Fibroblast of skin of scalp (primary cell): ENCODE measurements around the gene BCAR1. TPM values are rescaled to one million over a fixed set of nuclear protein-coding genes. Genes with fewer than 3 reads are reported as not detected.
"Not testable (repeated sequence)": the region's sequence is repeated elsewhere in the genome, so short reads cannot be mapped to it uniquely, and the experiment has no call there.

ENCODE experiments used
- DNase-seq: peaks from one replicate; pipeline ENCODE4 v3.0.0-alpha.2; 2013
- polyA plus RNA-seq, 2 experiments: library from polyadenylated mRNA; unstranded; fragments of 120-200 nt; gene quantifications; one replicate each; pipeline ENCODE4 v1.2.1, GENCODE V29; 2013; ENCODE audit not compliant: insufficient read length in 2 of 2

The BCAR1 gene, protein sequence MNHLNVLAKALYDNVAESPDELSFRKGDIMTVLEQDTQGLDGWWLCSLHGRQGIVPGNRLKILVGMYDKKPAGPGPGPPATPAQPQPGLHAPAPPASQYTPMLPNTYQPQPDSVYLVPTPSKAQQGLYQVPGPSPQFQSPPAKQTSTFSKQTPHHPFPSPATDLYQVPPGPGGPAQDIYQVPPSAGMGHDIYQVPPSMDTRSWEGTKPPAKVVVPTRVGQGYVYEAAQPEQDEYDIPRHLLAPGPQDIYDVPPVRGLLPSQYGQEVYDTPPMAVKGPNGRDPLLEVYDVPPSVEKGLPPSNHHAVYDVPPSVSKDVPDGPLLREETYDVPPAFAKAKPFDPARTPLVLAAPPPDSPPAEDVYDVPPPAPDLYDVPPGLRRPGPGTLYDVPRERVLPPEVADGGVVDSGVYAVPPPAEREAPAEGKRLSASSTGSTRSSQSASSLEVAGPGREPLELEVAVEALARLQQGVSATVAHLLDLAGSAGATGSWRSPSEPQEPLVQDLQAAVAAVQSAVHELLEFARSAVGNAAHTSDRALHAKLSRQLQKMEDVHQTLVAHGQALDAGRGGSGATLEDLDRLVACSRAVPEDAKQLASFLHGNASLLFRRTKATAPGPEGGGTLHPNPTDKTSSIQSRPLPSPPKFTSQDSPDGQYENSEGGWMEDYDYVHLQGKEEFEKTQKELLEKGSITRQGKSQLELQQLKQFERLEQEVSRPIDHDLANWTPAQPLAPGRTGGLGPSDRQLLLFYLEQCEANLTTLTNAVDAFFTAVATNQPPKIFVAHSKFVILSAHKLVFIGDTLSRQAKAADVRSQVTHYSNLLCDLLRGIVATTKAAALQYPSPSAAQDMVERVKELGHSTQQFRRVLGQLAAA
- polyA plus RNA-seq (2013, experiment 1 of 2; ENCODE audit: insufficient read length) = 102 TPM
- 108 TPM for polyA plus RNA-seq (2013, experiment 2 of 2; ENCODE audit: insufficient read length)

- peak; percentile 93 for DNase-seq
Measured at GRCh38 chr16:75251280-75252048, at the start of gene BCAR1. Gene BCAR1 (minus strand): TSS chr16:75251624. CDS start chr16:75251482, 142 bp downstream.

- no peak for DNase-seq
Measured at GRCh38 chr16:75298267-75298666, 46.8 kb upstream of the BCAR1 start.

GRCh38 chr16:75296606-75297005, 45.2 kb upstream of the BCAR1 start:
- no peak for DNase-seq

DNA sequence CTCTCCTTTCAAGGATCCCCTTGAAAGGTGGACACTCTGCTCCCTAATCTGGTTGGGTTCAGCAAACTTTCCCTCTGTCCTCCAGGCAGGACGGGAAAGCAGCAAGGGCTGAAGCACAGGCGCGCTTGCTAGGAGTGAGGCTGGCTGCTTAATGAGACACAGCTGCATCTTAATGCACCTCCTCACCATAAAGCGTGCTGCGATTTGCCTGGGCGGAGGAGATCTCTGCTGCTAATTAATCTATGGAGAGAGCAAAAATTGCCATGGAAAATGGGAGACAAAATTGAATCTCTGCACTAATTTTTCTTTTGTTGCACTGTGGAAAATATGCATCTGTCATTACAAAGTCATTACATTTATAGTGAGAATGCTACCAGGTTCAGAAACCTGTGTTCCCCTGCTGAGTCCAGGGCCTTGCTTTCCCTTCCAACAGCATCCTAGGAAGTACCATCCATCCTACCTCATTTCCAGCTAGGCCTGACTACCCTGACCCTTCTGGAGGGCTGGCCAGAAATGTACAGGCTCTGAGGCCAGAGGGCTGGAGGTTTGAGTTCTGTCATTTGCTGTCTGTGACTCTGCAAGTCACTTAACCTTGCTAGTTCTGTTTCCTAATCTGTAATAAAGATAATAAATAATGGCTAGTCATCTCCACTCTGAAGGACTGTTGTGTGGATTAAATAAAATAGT, 43.5 kb upstream of the BCAR1 start:
- DNase-seq = peak; percentile 40

GRCh38 chr16:75293772-75294171, 42.3 kb upstream of the BCAR1 start:
- no peak for DNase-seq

GRCh38 chr16:75293173-75293572, 41.7 kb upstream of the BCAR1 start:
- DNase-seq = no peak

DNA sequence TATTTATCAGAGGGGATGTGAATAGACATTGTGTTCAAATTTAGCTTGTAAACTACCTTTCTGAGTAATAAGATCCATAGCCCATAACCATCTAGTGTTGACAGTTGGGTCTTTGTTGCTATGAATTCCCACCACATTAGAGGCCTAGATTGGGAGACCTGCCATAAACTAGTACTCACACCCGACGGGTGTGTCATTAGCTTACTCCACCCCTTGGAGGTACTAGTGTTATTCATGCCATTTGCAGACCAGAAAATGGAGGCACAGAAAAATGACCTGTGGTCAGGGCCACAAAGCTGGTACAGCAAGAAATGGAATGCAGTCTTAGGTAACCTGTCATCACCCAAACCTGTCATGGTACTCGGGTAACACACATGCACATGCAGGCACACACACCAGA, 41.3 kb upstream of the BCAR1 start:
- DNase-seq = no peak

DNA sequence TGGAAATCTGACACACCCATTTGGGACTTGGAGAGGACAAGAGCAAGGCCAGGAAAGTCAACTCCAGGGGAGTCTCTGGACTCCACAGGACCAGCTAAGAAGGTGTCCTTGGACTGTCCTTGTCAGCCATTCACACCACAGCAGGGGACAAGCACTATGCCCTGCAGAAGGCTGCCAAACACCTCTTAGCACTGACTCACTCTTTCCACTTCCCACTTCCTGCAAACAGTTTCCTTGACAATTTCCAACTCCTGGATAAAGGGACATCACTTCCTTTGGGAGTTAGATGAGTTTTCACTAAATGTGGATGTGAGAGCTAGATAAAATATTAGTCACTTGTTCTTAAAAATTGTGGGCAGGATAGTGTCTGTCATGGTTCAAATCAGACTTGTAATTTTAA, 37.8 kb upstream of the BCAR1 start:
- peak; percentile 30 for DNase-seq

- DNase-seq = no peak
Measured at GRCh38 chr16:75288596-75289120, 37.2 kb upstream of the BCAR1 start.

DNA sequence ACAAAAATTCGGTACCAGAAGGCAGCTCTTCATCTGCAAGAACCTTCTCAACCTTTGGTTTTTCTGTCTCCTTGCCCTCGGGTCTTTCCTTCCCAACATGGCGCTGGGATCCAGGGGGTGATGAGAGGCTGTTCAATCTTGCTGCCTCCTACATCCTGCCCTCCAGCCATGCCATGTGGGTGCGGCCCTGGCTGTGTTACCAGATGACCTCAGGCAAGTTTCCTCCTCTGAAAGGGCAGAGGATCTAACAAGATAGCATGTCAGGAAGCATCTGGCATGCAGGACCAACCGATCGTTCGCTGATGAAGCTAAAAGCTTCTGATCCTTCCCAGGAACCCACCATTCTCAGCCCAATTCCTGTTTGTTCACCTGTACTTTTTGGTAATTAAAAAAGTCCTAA, 36.8 kb upstream of the BCAR1 start:
- DNase-seq = no peak

DNA sequence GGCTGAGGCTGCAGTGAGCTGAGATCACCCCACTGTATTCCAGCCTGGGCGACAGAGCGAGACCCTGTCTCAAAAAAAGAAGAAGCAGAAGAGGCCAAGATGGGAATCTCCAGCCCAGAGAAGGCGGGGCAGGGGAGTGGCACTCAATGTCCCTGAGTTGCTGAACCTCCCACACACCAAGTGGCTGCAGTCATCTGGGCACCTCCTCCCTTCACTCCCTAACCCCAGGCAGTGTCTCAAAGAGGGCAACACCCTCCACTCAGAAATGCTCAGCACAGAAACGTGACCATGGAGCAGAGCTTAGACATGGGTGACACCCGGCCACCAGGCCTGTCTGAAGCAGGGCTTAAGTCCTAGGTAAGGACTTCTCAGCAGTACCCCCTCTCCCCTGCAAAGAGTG, 36.3 kb upstream of the BCAR1 start:
- DNase-seq = no peak

- DNase-seq = no peak
Measured at GRCh38 chr16:75286389-75286788, 35.0 kb upstream of the BCAR1 start.

DNA sequence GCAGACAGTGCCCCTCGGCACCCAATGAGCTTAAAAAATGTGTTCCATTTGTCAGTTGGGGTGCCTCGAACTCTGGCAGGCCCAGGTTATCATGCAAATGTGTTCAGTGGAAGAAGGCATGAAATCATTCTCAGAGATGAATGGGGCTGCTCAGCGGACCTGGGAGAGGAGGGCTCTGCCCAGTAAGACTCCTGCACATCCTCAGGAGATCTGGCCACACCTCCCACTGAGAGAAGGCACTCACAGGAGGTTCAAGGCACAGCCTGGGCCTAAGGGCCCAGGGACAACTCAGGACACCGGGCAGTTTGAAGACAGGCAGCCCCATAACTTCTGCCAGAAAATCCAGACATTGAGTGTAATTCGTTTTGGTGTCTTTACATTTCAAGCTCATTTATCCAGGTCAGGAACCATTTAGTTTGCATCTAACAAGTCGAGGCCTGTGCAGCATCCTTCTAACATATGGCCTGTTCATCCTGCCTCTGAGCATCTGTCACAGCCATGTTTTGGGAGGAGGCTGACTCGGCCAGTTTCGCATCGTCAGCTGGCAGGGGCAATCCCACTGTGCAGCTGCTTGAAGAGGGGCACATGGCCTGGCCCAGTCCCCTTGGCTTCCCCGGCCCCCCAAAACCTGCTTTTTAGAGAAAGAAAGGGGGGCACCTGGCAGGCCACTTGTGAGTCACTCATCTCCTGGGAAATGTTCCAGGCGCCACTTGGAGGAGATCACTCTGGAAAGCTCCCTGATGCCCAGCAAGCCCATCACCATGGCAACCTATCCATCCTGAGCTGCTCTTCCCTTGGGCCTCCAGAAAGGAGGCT, 31.2 kb upstream of the BCAR1 start:
- DNase-seq = peak; percentile 39

- DNase-seq = no peak
Measured at GRCh38 chr16:75281826-75282225, 30.4 kb upstream of the BCAR1 start.

GRCh38 chr16:75281009-75281408, 29.6 kb upstream of the BCAR1 start:
- DNase-seq = not testable (repeated sequence)

- no peak for DNase-seq
Measured at GRCh38 chr16:75280331-75280804, 28.9 kb upstream of the BCAR1 start.

GRCh38 chr16:75279305-75279704, 27.9 kb upstream of the BCAR1 start:
- DNase-seq = no peak

GRCh38 chr16:75273054-75273925, 21.9 kb upstream of the BCAR1 start:
- no peak for DNase-seq

DNA sequence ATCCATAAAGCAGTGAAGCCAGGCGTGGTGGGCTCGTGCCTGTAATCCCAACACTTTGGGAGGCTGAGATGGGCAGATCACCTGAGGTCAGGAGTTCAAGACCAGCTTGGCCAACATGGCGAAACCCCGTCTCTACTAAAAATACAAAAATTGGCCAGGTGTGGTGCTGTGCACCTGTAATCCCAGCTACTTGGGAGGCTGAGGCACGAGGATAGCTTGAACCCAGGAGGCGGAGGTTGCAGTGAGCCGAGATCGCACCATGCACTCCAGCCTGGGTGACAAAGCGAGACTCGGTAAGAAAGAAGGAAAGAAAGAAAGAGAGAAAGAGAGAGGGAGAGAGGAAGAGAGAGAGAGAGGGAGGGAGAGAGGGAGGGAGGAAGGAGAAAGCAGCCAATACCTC, 21.2 kb upstream of the BCAR1 start:
- DNase-seq = not testable (repeated sequence)

DNA sequence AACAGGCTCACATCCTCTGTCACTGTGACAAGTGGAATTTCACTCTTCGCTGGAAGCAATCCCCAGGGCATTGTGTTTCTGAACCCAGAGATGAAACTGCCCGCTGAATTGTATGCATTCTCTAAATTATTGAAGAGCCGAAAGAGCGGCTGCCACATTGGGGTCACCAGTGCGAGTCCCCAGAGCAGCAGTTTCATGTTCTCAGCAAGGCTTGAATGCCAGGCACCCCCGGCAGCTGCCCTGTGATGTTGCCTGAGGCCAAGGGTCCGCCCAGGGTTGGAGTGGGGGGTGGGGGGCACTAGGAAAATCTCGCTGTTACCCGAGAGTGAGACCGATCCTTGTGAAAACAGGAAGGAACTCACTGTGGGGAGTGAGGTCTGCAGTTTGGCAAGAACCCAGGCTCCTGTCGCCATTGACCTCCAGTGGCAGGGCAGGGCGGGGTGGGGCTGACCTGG, 20.7 kb upstream of the BCAR1 start:
- peak; percentile 63 for DNase-seq
